Measurements from ENCODE around the gene ARMH4. TPM values are rescaled to one million over a fixed set of nuclear protein-coding genes. Genes with fewer than 3 reads are reported as not detected.

Gene ARMH4
- total and polyA plus RNA-seq, 7 donors = 0.17 to 3.2 (median 0.74) TPM

DNA sequence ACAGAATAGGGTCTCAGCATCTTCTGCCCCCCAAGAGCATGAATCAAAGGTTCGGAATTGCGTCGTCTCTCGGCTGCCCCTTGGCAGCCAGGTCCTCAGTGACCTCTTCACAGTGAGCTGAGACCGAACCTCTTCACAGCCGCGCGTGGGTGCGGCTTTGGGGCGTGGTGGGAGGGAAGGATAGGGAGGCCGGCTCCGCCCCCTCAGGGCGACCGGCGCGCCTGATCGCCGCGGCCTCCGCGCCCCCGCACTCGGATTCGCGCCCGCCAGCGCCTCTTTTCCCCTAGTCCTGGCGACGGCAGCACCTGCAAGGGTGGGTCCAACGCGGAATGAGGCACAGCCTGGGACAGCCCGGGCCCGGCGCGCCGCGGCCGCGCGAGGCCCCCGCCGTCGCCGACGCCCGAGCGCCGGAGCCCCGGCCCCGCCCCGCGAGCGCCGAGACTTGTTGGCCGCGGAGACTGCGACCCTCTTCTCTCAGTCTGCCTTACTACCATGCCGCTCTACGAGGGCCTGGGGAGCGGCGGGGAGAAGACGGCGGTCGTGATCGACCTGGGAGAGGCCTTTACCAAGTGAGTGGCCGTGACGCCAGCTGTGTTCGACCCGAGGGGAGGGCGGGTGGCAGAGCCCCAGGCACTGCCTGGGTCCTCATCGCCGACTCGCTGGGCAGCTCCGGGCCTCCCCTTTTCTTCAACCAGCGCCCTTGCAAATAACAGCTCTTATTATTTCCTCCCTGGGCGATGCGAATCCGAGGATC, 47.9 kb upstream of the ARMH4 start, which contains the start of gene ACTR10:
Gene ACTR10 (plus strand): TSS at position 424 of the 754 bp plus-strand sequence. CDS start 69 bp downstream, at position 493.
- intact Hi-C loops (cut with DNase I) = loop anchor here (2.0 to 5.0 kb wide), 2 partner anchors 37 to 39 kb away; no protein-coding TSS in a partner anchor
- ATAC-seq = peak; percentile 95 to 98 (median 96)

DNA sequence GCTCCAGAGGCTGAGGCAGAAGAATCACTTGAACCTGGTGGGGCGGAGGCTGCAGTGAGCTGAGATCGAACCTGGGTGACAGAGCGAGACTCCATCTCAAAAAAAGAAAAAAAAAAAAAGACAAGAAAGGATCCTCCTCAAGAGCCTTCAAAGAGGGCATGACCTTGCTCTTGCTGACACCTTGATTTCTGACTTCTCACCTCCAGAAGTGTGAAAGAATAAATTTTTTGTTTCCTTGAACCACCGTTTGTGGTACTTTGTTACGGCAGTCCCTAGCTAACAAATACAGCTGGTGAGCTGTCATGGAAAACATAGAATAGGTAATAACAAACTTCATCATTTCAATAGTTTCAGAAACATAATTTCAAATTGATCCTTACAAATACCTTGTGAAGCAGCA, 46.1 kb upstream of the ARMH4 start:
- 96 to 99% (median 97%) methylated on average over 5 of the region's 5 CpGs for WGBS, 3 donors
- Histone ChIP-seq H3K9me3 (no peaks in the 10 kb centered on the region), H3K4me3 (no peak overlapping the region), H3K27me3 (ENCODE audit: insufficient read depth in 3 of 3, low read length in 2 of 3) (no peaks in the 10 kb centered on the region), H3K27ac (no peak overlapping the region), H3K36me3 (ENCODE audit: insufficient read depth in 1 of 2, low read depth in 1 of 2) (peaks cover 0 to 4% of the 10 kb centered on the region in 2 donors), H3K4me1 (peaks cover 7% of the 10 kb centered on the region)
- TF ChIP-seq, protein P1, sequence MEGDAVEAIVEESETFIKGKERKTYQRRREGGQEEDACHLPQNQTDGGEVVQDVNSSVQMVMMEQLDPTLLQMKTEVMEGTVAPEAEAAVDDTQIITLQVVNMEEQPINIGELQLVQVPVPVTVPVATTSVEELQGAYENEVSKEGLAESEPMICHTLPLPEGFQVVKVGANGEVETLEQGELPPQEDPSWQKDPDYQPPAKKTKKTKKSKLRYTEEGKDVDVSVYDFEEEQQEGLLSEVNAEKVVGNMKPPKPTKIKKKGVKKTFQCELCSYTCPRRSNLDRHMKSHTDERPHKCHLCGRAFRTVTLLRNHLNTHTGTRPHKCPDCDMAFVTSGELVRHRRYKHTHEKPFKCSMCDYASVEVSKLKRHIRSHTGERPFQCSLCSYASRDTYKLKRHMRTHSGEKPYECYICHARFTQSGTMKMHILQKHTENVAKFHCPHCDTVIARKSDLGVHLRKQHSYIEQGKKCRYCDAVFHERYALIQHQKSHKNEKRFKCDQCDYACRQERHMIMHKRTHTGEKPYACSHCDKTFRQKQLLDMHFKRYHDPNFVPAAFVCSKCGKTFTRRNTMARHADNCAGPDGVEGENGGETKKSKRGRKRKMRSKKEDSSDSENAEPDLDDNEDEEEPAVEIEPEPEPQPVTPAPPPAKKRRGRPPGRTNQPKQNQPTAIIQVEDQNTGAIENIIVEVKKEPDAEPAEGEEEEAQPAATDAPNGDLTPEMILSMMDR (IDR thresholded peaks at IDR 0.05) = no peak
- DNase-seq (no peak), ATAC-seq (no peak)
- intact Hi-C loops (cut with DNase I) = no loop called here

More for the DNA sequence above, 47.9 kb upstream of the ARMH4 start, which contains the start of gene ACTR10:
- DNase-seq = peak; percentile 90 to 94
- H3K36me3 ChIP-seq (ENCODE audit: insufficient read depth in 1 of 2, low read depth in 1 of 2) = peaks cover 0 to 20% of the 10 kb centered on the region in 2 donors
- H3K9me3 ChIP-seq = no peaks in the 10 kb centered on the region
- peaks cover 7% of the 10 kb centered on the region for H3K4me1 ChIP-seq
- TF ChIP-seq, protein P1 (IDR thresholded peaks at IDR 0.05) = no peak
- WGBS, 3 donors = 0 to 1% (median 1%) methylated on average over 51 to 78 of the region's 78 CpGs
- peak within 1 kb of the TSS; percentile 74 for H3K4me3 ChIP-seq
- peak within 1 kb of the TSS; percentile 91 for H3K27ac ChIP-seq
- no peaks in the 10 kb centered on the region for H3K27me3 ChIP-seq (ENCODE audit: insufficient read depth in 3 of 3, low read length in 2 of 3)

DNA sequence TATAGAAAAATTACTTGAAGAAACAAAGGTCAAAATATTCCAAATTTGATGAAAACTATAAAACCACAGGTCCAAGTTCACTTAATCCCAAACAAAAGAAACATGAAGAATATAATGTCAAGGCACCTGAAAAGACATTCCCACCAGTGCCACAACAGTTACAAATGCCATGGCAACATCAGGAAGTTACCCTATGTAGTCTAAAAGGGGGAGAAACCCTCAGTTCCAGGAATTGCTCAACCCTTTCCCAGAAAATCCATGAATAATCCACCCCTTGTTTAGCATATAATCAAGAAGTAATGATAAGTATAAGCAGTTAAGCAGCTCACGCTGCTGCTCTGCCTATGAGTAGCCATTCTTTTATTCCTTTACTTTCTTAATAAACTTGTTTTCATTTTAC, 44.2 kb upstream of the ARMH4 start:
- Histone ChIP-seq H3K9me3 (no peaks in the 10 kb centered on the region), H3K4me3 (no peak overlapping the region), H3K27me3 (ENCODE audit: insufficient read depth in 3 of 3, low read length in 2 of 3) (no peaks in the 10 kb centered on the region), H3K4me1 (peaks cover 4% of the 10 kb centered on the region), H3K36me3 (ENCODE audit: insufficient read depth in 1 of 2, low read depth in 1 of 2) (no peaks in the 10 kb centered on the region), H3K27ac (no peak overlapping the region)
- ATAC-seq = no peak
- no peak for DNase-seq
- intact Hi-C loops (cut with DNase I) = no loop called here
- TF ChIP-seq, protein P1 (IDR thresholded peaks at IDR 0.05) = no peak
- WGBS, 3 donors = 90 to 97% (median 94%) methylated on average over 1 of the region's 1 CpG

DNA sequence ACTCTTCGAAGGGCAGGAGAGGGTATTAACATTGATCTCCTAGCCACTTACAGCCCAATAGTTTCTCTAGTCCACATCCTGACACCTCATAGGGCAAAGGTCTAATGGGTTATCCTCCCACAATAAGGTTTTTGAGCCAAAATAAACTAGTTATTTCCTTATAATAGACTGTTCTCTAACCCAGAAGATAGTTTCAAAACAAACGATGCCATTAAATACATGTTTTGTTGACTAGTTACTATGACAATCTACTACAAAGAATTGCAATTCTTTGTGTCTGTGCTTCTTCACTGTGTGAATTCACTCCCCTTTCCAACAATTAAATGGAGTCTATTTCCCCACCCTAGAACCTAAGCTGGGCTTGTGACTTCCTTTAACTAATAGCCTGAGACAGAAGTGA, 41.5 kb upstream of the ARMH4 start:
- Histone ChIP-seq H3K27ac (no peak overlapping the region), H3K4me3 (no peak overlapping the region), H3K9me3 (no peaks in the 10 kb centered on the region), H3K27me3 (ENCODE audit: insufficient read depth in 3 of 3, low read length in 2 of 3) (no peaks in the 10 kb centered on the region), H3K4me1 (no peaks in the 10 kb centered on the region), H3K36me3 (ENCODE audit: insufficient read depth in 1 of 2, low read depth in 1 of 2) (no peaks in the 10 kb centered on the region)
- whole genome bisulfite sequencing, 3 donors = 63 to 75% (median 72%) methylated on average over 2 of the region's 2 CpGs
- no peak for ATAC-seq
- TF ChIP-seq, protein P1 (IDR thresholded peaks at IDR 0.05) = no peak
- no peak for DNase-seq
- intact Hi-C loops (cut with DNase I) = no loop called here

Measured in psoas muscle (tissue), 8 donors.